ENCODE measurements around the gene ATXN7. TPM values are rescaled to one million over a fixed set of nuclear protein-coding genes. Genes with fewer than 3 reads are reported as not detected.
A peak's percentile ranks its signal among the peaks of the same experiment; 100 is the strongest.

The ATXN7 gene
- total RNA-seq, 3 donors from 2014 or later (not counting 1 experiment from before 2014, with no cell fraction given), result 126 to 176 (median 146) TPM

- Mint-ChIP-seq H3K4me3 (no peak overlapping the region), H3K27me3 (ENCODE audit: low read depth in 2 of 2) (no peaks in the 10 kb centered on the region), H3K4me1 (peaks cover 28 to 38% of the 10 kb centered on the region in 2 donors), H3K9me3 (no peaks in the 10 kb centered on the region), H3K27ac (peak overlapping the region in 1 of 2 donors; percentile 21), H3K36me3 (peaks cover 22% of the 10 kb centered on the region)
- H3K27ac ChIP-seq (ENCODE audit: low read length), result no peak overlapping the region
- no peak for TF ChIP-seq CTCF (IDR thresholded peaks at IDR 0.05)
- intact Hi-C loops (cut with micrococcal nuclease), result no loop called here
- DNase-seq, result no peak
- H3K9me3 ChIP-seq (ENCODE audit: control insufficient read depth, insufficient read depth, low read length), result no peaks in the 10 kb centered on the region
- no peak overlapping the region for H3K4me3 ChIP-seq (ENCODE audit: low read length)
- H3K4me1 ChIP-seq (ENCODE audit: control insufficient read depth, insufficient read depth, low read length), result peaks cover 7% of the 10 kb centered on the region
- no peaks in the 10 kb centered on the region for H3K27me3 ChIP-seq (ENCODE audit: control insufficient read depth, insufficient read depth, low read length)
- no peak for ATAC-seq
- peaks cover 93% of the 10 kb centered on the region for H3K36me3 ChIP-seq (ENCODE audit: control insufficient read depth, insufficient read depth, low read length)
- WGBS (ENCODE audit: insufficient coverage), result 100% methylated on average over 1 of the region's 2 CpGs
These were observed 123.2 kb downstream of the ATXN7 start for GRCh38 chr3:63986831-63987230.

DNA sequence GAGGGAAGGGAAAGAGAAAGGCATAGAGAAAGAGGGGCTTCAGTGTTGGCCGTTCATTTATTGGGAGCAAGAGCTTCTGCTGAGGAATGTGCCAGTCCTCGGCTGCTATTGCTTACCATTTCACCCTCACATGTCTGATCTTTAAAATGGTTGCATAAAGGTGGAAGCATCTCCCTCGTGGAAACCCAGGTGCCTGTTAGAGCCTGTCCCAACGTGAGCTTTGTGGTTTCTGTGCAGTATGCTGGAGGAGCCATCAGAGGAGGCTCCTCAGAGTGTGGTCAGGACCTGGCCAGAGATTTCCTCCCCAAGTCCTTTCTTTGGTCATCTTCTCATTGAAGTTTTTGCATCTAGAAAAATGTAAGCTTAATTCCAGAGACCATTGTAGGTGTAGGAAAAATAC lies 125.3 kb downstream of the ATXN7 start:
- intact Hi-C loops (cut with micrococcal nuclease), result no loop called here
- H3K36me3 ChIP-seq (ENCODE audit: control insufficient read depth, insufficient read depth, low read length), result peaks cover 90% of the 10 kb centered on the region
- no peaks in the 10 kb centered on the region for H3K9me3 Mint-ChIP-seq
- H3K9me3 ChIP-seq (ENCODE audit: control insufficient read depth, insufficient read depth, low read length), result no peaks in the 10 kb centered on the region
- DNase-seq, result no peak
- H3K27me3 Mint-ChIP-seq (ENCODE audit: low read depth in 2 of 2), result no peaks in the 10 kb centered on the region
- H3K4me3 ChIP-seq (ENCODE audit: low read length), result no peak overlapping the region
- H3K4me1 Mint-ChIP-seq, result peaks cover 29 to 38% of the 10 kb centered on the region in 2 donors
- TF ChIP-seq CTCF (IDR thresholded peaks at IDR 0.05), result no peak
- no peak overlapping the region for H3K4me3 Mint-ChIP-seq
- WGBS (ENCODE audit: insufficient coverage), result 63% methylated on average over 4 of the region's 4 CpGs
- H3K36me3 Mint-ChIP-seq, result peaks cover 22% of the 10 kb centered on the region
- ATAC-seq, result no peak
- no peak overlapping the region for H3K27ac ChIP-seq (ENCODE audit: low read length)
- H3K4me1 ChIP-seq (ENCODE audit: control insufficient read depth, insufficient read depth, low read length), result peaks cover 3% of the 10 kb centered on the region
- no peaks in the 10 kb centered on the region for H3K27me3 ChIP-seq (ENCODE audit: control insufficient read depth, insufficient read depth, low read length)
- peak overlapping the region in 1 of 2 donors; percentile 3 for H3K27ac Mint-ChIP-seq

DNA sequence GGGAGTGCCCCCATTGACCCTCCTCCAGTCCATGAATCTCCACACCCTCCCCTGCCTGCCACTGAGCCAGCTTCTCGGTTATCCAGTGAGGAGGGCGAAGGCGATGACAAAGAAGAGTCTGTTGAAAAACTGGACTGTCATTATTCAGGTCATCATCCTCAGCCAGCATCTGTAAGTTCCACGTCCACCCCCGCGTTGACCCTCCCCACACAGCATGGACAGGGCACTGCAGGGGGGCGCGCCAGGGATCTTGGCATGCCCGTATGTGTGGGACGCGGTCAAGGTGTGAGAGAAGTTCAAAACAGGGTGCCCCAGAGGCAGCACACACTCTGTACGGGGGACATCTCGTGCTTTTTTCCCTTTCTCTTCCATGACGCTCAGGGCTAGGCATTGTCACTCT lies 126.5 kb downstream of the ATXN7 start:
- H3K36me3 ChIP-seq (ENCODE audit: control insufficient read depth, insufficient read depth, low read length), result peaks cover 90% of the 10 kb centered on the region
- H3K27me3 ChIP-seq (ENCODE audit: control insufficient read depth, insufficient read depth, low read length), result no peaks in the 10 kb centered on the region
- Mint-ChIP-seq H3K36me3 (peaks cover 15% of the 10 kb centered on the region), H3K4me1 (peaks cover 20 to 28% of the 10 kb centered on the region in 2 donors), H3K27ac (peak overlapping the region; percentile 15 to 45), H3K27me3 (ENCODE audit: low read depth in 2 of 2) (no peaks in the 10 kb centered on the region), H3K9me3 (no peaks in the 10 kb centered on the region), H3K4me3 (no peak overlapping the region)
- ATAC-seq (no peak), DNase-seq (no peak)
- 98% methylated on average over 14 of the region's 14 CpGs for WGBS (ENCODE audit: insufficient coverage)
- no peak overlapping the region for H3K4me3 ChIP-seq (ENCODE audit: low read length)
- no peaks in the 10 kb centered on the region for H3K9me3 ChIP-seq (ENCODE audit: control insufficient read depth, insufficient read depth, low read length)
- H3K27ac ChIP-seq (ENCODE audit: low read length), result no peak overlapping the region
- TF ChIP-seq CTCF (IDR thresholded peaks at IDR 0.05), result no peak
- peaks cover 3% of the 10 kb centered on the region for H3K4me1 ChIP-seq (ENCODE audit: control insufficient read depth, insufficient read depth, low read length)
- intact Hi-C loops (cut with micrococcal nuclease), result no loop called here

GRCh38 chr3:63990733-63991132 lies 127.1 kb downstream of the ATXN7 start:
- intact Hi-C loops (cut with micrococcal nuclease), result no loop called here
- H3K27me3 Mint-ChIP-seq (ENCODE audit: low read depth in 2 of 2), result no peaks in the 10 kb centered on the region
- DNase-seq, result no peak

More at GRCh38 chr3:63990733-63991132, 127.1 kb downstream of the ATXN7 start:
- Mint-ChIP-seq H3K4me3 (no peak overlapping the region), H3K36me3 (peaks cover 20% of the 10 kb centered on the region), H3K9me3 (no peaks in the 10 kb centered on the region), H3K27ac (peak overlapping the region; percentile 15 to 45), H3K4me1 (peaks cover 15 to 23% of the 10 kb centered on the region in 2 donors)
- Histone ChIP-seq H3K4me1 (ENCODE audit: control insufficient read depth, insufficient read depth, low read length) (peaks cover 3% of the 10 kb centered on the region), H3K4me3 (ENCODE audit: low read length) (no peak overlapping the region), H3K27me3 (ENCODE audit: control insufficient read depth, insufficient read depth, low read length) (no peaks in the 10 kb centered on the region), H3K27ac (ENCODE audit: low read length) (no peak overlapping the region), H3K36me3 (ENCODE audit: control insufficient read depth, insufficient read depth, low read length) (peaks cover 90% of the 10 kb centered on the region), H3K9me3 (ENCODE audit: control insufficient read depth, insufficient read depth, low read length) (no peaks in the 10 kb centered on the region)
- WGBS (ENCODE audit: insufficient coverage), result 98% methylated on average over 5 of the region's 5 CpGs
- no peak for ATAC-seq
- TF ChIP-seq CTCF (IDR thresholded peaks at IDR 0.05), result no peak

Measured in natural killer cell (primary cell).